HG03354 (cell line): ENCODE measurements around the gene CELSR2.
A peak's percentile ranks its signal among the peaks of the same experiment; 100 is the strongest.

Experiments used
- ATAC-seq: cut with Tn5 transposase; IDR thresholded peaks from one replicate; pipeline ENCODE4 v1.9.1; 2021; ENCODE audit warnings: mild to moderate bottlenecking; ENCODE audit not compliant: unreplicated experiment, poor library complexity, severe bottlenecking

CELSR2 gene

GRCh38 chr1:109228167-109228566 lies 21.2 kb upstream of the CELSR2 start:
- ATAC-seq: no peak

GRCh38 chr1:109229531-109230127 lies 19.7 kb upstream of the CELSR2 start:
- ATAC-seq: no peak

GRCh38 chr1:109231066-109231465 lies 18.3 kb upstream of the CELSR2 start:
- no peak for ATAC-seq

- no peak for ATAC-seq
Observed at GRCh38 chr1:109235137-109235536, 14.2 kb upstream of the CELSR2 start.

- ATAC-seq: no peak
Observed at GRCh38 chr1:109237512-109237911, 11.8 kb upstream of the CELSR2 start.

- no peak for ATAC-seq
Observed at GRCh38 chr1:109238382-109238781, 11.0 kb upstream of the CELSR2 start.

- no peak for ATAC-seq
Observed at GRCh38 chr1:109239047-109239408, 10.3 kb upstream of the CELSR2 start.

- peak; percentile 63 for ATAC-seq
Observed at GRCh38 chr1:109239409-109240068, 9.8 kb upstream of the CELSR2 start.

- ATAC-seq: no peak
Observed at GRCh38 chr1:109240158-109241152, 8.9 kb upstream of the CELSR2 start.

GRCh38 chr1:109241344-109241743 lies 8.0 kb upstream of the CELSR2 start:
- no peak for ATAC-seq

- ATAC-seq: no peak
Observed at GRCh38 chr1:109241841-109242345, 7.4 kb upstream of the CELSR2 start.

- ATAC-seq: no peak
Observed at GRCh38 chr1:109242387-109242786, 7.0 kb upstream of the CELSR2 start.

GRCh38 chr1:109243221-109243620 lies 6.1 kb upstream of the CELSR2 start:
- ATAC-seq: no peak

- ATAC-seq: no peak
Observed at GRCh38 chr1:109243860-109244552, 5.3 kb upstream of the CELSR2 start.

GRCh38 chr1:109246141-109246551 lies 3.2 kb upstream of the CELSR2 start:
- no peak for ATAC-seq

- ATAC-seq: no peak
Observed at GRCh38 chr1:109247401-109248365, 1.7 kb upstream of the CELSR2 start.

GRCh38 chr1:109248444-109248796 lies 919 bp upstream of the CELSR2 start:
- ATAC-seq: no peak

- peak; percentile 35 for ATAC-seq
Observed at GRCh38 chr1:109249654-109250401, 489 bp downstream of the CELSR2 start.
